Forelimb muscle (tissue), 1 donor: ENCODE measurements around the gene VWA8. TPM values are rescaled to one million over a fixed set of nuclear protein-coding genes. Genes with fewer than 3 reads are reported as not detected.
"Not testable (repeated sequence)": the region's sequence is repeated elsewhere in the genome, so short reads cannot be mapped to it uniquely, and the experiment has no call there.

Experiments used
- DNase-seq: peaks from one replicate; pipeline ENCODE4 v3.0.0-alpha.2; 2013; ENCODE audit warnings: low read depth
- polyA plus RNA-seq: library from polyadenylated mRNA; unstranded; fragments of 120-200 nt; gene quantifications from one replicate; pipeline ENCODE4 v1.2.1, GENCODE V29; 2013; ENCODE audit not compliant: insufficient read length

The VWA8 gene
- polyA plus RNA-seq, 1 donor: 8.6 TPM

DNA sequence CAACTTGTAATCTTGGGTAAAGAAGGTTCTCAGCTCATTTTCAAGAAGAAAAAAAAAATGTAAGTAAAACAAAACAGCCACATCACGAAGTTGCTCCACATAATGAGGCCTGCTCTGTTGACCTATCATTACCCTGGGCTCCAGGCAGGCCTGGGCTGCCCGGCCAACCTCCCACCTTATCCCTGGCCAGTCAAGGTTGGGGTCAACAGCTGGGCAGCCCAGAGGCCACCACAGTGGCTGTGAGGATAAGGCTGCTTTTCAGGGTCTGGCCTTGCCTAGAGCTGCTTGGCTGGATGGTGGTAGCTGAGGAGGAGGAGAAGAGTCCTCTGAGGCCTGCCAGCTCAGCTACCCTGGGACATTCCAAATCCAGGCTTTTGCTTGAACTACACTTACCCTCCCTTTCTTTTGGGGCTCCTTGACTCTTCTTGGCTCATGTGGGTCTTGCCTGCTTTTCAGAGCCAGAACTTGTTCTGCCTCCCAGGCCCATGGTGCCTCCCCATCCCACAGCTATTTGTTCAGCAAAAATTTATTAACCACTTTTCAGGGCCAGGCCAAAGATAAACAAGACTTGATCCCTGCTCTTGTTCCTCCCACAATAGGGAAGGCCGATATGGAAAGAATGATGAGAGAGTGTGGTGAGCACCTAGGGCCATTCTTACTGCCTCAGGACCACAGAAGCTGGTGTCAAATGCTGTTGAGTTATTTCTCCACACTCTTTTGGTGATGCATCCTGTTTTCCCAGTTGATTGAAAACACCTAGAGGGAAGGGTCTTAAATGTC, 401.9 kb downstream of the VWA8 start:
- no peak for DNase-seq

DNA sequence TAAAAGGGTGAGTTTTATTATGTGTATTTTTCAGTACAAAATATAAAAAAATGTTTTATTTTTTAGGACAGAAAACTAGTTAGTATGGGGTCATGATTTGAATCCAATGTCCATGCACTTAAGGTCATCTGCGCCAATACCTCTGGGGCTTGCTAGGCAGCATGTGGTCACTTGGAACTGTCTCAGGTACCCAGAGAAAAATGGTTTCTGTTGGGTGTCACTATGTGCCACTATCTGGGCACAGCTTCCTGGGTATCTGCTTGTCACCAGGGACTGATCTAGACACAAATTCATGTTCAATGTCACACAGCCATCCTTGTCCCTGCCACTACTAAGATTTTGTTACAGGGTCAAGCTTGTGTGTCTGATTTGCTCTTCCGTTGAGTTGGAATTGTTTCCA, 403.2 kb downstream of the VWA8 start:
- no peak for DNase-seq

DNA sequence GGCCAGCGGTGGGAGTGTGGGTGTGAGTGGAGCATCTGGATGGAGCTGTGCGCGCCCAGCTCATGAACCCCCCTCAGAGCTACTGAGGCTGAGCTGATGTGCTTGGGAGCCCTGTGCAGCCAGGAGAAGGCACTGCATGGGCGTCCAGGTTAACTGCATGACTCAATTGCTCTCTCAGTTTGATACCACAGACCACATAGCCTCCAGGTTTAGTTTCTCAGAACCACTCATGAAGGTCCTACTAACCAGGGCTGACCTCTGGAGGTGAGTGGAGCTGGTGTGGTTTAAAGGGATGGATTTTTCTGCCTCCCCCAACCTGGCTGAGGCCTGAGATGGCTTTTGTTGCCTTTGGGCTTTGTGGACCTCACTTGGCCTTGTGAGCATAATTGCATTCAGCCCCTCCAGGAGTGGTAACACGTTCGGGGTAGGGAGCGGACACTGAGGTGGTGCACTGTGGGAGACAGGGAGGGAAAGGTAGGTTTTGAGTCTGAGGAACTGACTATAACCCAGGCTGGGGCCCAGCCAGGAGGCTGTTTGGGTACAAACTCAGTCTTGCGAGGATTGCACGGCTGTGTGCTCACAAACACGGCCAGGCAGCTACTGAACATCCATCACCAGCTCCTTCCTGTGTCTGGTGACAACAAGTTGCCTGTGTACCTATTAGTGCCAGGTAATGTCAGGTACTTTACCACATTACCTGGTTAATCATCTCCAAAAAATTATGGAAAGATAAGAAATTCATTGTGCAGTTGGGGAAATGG, 406.1 kb downstream of the VWA8 start:
- DNase-seq: no peak

DNA sequence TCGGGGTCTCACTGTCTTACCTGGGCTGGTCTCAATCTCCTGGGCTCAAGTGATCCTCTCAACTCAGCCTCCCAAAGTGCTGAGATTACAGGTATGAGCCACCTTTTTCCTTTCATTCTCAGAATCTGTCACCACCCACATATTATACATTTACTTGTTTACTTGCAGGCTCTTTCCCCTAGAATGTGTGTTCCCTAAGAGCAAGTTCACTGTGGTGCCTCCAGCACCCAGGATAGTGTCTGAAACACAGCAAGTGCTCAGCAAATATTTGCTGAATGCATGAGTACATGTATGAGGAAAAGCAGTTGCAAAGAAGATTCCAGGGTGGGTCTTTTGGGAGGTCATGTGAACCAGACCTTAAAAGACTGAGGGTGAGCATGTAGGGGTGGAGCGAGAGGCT, 406.7 kb downstream of the VWA8 start:
- DNase-seq: no peak

DNA sequence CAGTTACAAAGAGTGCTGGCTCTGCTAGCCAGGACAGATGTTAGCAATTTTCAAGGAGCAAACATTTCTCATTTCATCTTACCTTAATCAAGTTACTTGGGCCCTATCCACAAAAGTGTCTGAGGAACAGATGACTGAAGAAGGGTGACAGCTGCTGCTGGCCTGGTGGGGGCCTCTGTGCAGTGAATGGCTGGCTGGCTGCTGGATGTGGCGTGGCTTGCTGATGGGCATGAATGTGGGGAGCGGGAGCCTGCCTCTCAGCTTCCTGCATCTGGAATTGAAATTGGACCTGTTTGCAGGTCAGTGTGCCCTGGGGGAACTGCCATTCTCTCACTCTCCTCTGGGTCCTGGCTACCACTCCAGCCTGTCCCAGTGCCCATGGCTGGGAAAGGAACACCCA, 408.9 kb downstream of the VWA8 start:
- no peak for DNase-seq

DNA sequence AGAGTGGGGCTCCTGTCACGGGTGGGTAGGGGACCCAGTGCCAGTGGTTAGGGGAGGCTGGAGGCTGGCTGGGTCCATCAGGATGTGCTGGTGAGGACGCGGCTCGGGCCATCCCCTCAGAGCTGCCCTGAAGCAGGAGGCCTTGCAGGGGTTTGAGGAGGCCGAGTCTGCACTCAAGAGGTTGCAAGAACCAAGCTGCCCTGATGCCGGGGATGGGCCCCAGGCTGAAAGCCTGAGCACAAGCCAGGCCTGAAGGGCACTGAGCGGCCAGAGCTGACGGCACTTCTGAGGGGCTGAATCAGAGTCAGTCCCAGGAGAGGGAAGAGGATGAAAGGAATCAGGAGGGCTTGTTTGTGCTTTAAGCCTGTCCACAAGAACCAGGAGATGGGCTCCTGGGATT, 410.6 kb downstream of the VWA8 start:
- no peak for DNase-seq

DNA sequence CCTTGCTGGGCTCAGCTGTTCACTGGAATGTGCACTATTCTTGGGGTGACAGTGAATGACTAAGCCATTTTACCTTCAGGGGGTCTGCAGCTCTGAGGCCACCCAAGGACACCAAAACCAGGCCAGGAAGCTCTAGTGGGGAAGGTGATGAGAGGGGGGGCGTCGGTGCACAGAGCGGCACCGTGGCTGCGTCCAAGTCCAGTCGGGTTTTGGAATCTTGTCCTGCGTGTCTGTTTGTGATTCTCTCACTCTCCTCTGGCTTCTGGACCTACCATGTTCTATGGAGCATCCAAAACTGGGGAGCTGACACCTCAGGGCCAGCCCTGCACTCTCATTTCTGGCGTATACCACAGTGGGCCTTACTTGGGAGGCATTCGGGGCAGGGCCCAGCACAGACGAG, 411.4 kb downstream of the VWA8 start:
- no peak for DNase-seq

DNA sequence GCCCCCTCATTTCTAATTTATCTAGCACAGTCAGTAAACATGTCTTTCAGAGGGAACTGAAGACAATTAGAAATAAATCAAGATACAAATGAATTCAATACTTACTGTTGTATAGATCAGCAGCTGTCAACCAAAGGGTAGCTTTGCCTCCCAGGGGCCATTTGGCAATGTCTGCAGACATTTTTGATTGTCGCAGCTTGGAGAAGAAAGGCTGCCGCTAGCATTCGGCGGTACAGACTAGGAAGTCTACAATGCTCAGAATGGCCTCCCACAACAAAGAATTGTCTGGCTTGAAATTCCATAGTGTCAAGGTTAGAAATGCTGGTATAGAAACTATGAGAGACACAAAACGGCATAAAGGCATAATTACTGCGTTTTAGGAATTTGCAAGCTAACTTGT, 412.0 kb downstream of the VWA8 start:
- no peak for DNase-seq

DNA sequence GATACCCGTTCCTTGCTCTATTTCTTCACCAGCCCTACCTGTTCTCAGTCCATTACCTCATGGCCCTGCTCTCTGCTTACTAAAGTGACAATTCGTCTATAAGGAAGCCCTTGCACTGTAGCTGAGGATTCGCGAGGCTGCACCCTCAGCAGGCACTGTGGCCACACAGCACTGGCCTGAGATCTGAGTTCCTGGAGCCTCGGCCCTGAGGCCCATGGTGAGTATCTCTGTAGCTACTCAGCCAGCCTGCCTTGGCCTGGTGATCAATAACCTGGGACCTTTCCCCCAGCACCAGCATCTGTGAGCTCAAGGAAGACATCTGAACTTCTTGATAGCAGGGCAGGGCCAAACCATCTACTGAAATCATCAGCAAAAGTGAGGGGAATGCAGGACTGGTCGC, 412.9 kb downstream of the VWA8 start:
- DNase-seq: no peak

DNA sequence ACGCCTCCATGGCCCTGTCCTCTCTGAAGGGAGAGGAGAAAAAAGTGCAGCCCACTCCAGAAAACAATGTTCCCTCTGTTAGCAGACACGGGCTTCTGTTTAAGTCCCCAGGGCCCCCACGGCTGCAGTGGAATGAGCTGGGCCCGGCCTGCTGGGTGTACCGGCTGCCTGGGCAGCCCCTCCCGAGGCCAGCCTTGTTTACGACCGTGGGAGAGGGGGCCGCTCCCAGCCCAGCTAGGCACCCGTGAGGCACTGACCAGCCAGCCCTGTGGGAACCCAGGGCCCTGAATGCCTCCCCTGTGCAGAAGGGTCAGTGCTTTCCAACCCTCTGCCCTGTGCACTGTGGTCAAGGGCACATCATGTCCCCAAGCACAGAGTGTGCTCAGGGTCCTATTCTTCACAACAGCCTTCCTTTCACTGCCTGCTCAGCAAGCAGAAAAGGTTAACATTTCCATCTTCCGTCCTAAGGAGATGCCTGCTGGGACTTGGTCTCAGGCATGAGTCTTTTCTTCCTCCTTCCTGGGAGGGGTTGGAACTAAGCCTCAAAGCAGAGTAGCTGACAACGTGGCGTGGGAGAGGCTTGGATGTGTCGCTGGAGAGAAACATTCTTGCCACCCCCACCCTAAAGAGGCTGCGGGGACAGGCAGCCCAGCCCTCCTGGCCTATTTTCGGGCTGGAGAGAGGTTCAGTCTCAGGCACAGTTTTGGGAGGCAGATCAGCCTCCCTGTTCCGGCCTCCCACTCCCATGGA, 413.5 kb downstream of the VWA8 start:
- DNase-seq: no peak

DNA sequence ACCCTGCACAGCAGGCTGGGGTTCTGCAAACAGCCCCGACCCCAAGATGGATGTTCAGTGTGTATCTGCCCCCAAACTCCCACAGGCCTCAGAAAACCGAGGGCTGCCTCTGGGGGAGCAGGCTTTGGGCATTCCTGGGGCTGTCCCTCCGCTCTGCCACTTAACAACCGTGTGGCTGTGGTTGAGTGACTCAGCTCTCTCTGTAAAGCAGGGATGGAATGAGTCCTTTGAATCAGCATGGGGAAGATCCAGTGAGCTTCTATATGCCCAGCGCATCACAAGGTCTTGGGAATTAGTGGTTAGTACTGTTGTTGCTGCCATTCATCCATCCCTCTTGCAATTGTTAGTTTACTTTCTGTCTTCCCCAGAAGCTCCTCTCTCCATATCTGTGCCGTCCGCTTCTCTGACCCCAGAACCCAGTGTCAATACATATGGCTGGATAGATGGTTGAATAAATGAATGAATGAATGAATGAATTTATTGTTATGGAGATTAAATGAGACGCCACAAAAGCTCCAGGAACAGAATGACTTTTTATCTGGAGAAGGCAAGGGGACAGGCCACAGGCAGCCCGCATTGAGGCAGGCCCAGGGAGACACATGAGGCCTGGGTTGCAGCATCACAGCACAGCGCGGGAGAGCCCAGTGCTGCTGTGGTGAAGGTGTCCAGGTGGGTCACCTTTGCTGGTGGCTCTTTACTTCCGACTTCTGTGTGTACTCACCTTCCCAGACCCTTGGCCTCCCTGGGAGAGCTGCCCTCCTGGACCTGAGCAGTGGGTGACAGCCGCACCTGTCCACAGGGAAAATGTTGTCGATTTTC, 414.3 kb downstream of the VWA8 start:
- DNase-seq: no peak

DNA sequence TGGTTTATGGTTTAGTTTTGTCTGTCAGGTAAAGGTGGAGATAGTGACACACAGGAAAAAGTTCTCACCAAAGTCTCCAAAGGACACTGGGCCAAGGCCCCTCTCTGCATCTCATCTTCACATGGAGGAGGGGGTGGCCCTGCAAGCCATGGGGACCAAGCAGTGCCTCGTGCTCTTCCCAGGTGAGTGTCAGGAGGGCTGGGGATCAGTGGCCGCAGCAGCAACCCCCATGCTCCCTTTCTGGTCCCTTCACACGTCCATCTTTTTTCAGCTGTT, 415.5 kb downstream of the VWA8 start:
- DNase-seq: no peak

DNA sequence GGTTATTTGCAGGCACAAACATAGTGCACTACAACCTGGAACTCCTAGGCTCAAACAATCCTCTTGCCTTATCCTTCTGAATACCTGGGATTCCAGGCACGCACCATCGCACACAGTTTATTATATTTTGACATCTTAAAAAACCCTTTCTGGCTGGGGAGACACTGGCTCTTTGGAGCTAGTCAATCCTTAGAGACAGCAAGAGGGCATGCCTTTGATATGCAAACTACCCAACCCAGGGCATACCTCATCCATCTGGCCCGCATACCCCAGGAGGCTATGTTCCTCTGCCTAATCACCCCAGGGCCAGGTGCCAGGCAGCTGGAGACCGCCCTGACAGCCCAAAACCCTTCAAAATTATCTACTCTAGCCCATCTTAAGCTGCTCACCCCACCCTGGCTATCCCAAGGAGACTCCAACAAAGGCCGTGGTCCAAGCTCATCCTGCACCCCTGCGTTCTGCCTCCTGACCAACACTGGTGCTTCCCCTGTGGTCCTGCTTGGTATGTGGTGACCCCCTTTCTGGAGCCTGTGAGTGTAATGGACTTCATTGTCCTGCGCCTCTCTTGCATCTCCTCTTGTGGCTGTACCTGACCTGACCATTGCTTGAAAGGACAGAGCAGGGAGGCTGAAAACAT, 417.1 kb downstream of the VWA8 start:
- DNase-seq: no peak

DNA sequence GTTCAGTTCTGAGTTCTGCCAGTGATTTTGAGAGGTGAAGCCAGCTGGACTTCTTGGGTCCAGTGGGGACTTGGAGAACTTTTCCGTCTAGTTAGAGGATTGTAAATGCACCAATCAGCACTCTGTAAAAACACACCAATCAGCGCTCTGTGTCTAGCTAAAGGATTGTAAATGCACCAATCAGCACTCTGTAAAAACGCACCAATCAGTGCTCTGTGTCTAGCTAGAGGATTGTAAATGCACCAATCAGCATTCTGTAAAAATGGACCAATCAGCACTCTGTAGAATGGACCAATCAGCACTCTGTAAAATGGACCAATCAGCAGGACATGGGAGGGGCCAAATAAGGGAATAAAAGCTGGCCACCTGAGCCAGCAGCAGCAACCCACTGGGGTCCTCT, 418.1 kb downstream of the VWA8 start:
- not testable (repeated sequence) for DNase-seq

DNA sequence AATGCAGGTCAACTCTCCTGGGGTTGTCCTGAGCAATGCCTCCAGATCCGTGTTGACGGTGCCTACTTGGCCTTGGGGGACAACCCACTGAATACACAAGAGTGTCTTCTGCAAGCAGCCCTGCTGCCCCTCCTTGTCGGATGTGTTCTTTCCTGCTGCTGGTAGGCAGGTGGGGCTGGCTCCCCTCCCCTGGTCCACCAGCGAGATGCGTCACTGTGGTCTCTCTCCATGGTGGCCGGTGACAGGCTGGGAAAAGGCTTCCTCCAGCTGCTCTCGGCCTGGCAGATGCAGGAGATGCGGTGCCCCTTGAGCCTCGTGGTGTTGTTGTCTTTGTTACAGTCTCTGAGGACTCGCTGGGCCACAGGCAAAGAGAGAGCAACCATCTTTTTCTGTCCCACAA, 418.6 kb downstream of the VWA8 start:
- DNase-seq: no peak

DNA sequence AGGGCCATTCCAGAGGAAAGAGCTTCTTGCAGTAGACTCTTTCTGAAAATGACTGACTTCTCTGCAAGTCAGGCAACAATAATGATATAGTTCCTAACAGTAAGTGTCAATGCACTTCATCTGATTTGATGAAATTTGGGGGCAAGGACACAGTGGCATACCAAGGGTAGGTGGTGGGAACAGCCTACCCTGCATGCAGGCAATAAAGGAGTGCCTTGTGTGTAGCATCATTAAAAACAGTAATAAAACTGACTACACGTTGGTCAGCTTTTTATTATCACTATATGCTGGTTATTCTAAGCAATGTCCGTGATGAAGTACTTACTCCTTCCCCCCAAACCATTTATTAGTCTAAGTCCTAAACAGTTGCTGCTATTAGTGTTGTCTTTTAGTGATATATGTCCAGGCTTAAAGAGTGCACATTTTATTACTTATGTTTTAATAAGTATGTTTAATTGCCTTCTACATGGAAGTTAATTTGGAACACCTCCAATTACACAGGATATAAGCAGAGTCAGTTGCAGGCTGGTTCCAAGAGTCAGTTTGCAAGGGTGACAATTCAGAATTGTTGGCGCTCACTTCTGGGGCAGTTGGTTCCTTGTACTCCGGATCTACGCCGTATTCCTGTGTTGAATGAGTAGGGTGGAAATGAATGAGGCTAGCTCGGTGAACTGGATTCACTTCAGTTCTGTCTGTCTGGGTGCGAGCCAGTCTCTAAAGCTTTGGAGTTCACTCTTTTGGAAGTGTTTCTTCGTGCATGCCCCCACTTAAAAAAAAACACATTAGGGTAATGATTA, 419.6 kb downstream of the VWA8 start:
- DNase-seq: no peak

DNA sequence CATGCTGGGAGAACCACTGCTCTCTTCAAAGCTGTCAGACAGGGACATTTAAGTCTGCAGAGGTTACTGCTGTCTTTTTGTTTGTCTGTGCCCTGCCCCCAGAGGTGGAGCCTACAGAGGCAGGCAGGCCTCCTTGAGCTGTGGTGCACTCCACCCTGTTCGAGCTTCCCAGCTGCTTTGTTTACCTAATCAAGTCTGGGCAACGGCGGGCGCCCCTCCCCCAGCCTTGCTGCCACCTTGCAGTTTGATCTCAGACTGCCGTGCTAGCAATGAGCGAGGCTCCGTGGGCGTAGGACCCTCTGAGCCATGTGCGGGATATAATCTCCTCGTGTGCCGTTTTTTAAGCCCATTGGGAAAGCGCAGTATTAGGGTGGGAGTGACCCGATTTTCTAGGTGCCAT, 420.7 kb downstream of the VWA8 start:
- not testable (repeated sequence) for DNase-seq

DNA sequence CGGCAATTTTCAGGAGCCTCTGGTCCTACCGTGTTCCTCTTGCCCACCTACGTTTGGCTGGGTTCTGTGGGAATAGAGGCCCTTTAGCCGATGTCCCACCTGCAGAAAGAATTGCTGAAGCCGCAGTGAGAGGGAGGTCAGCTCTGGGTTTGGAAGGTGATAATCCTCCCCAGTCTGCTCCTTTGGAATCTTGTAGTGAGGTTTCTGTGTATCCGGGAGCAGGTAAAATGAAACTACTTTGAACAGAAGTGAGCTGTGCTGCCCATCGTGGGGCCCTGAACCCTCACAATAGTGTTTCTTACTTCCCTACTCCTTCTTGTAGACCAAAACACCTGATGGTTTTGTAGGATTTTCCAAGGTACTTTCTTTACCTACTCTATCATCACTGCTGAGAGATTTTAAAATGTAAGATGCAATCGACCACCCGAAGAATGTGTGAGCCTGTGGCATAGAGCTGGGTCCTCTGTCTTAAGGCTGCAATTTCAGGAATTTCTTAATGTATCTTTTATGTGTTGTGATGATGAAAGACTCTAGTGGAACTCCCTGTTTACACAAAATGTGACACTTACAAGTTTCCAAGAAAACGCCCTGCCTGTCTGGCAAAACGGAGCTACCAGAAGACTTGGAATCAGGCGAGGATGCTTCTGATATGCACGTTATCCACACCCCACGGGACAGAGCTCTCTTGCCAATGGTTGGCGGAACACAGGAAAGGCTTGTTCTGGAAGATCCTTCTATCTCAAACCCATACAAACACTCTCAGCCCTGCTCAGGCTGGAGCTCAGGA, 427.4 kb downstream of the VWA8 start:
- DNase-seq: no peak

DNA sequence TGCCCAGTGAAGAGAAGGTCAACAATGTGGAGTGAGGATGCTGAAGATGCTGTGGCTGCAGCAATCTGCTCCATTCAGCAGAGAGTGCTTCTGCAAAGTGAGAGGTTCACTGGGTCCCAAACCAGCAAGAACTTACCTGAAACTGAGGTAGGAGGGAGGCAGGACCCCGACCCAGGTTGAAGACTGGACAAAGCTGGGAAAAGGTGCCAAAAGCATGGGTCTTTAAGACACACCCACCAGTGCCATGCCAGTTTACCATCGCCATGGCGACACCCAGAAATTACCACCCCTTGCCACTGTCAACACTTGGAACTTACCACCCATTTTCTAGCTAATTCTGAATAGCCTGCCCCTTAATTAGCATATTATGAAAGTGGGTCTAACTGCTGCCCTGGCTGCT, 432.9 kb downstream of the VWA8 start:
- DNase-seq: no peak
